GM19099 (cell line): ENCODE data around the gene SLC16A3.

Experiments used
- POLR2A ChIP-seq: IDR thresholded peaks from 3 replicates; pipeline ENCODE4 v1.6.1; 2011; ENCODE audit warnings: low read depth; ENCODE audit not compliant: insufficient read length; ENCODE audit errors: extremely low read depth

The SLC16A3 gene

DNA sequence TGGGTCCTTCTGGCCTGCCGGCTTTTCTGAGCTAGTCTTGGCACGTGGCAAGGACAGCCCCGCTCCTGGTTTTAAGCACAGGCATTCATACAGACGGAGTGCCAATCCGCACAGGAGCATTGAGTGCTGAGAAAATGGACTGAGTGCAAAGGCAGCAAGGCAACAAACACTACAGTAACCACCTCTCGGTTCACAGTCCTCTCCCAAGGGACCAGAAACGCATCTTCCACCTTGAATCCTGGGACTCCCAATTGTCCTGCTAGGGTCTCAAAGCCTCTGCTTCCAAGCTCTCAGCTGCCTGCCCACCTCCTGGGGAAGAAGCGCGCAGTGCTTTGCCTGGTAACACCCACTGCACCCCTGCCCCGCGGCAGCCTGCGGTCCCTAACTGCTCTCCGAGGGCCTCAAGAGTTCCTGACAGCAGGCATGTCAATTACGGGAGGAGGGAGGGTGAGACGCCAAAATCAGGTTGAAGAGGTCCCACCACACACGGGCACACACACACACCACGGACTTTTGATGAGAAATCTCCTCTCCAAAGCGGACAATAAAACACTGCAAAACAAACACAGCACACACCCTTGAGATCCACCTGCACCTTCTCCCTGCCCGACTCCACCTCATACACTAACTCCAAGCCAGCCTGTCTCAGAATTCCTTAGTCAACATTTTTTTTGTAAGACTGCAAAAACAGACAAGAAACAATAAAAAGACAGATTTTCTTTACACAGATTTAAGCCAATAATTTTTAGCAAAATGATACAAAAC, 15.0 kb downstream of the SLC16A3 start:
- no peak for TF ChIP-seq POLR2A

- TF ChIP-seq POLR2A = no peak
Measured at GRCh38 chr17:82244413-82245133, 15.7 kb downstream of the SLC16A3 start.

DNA sequence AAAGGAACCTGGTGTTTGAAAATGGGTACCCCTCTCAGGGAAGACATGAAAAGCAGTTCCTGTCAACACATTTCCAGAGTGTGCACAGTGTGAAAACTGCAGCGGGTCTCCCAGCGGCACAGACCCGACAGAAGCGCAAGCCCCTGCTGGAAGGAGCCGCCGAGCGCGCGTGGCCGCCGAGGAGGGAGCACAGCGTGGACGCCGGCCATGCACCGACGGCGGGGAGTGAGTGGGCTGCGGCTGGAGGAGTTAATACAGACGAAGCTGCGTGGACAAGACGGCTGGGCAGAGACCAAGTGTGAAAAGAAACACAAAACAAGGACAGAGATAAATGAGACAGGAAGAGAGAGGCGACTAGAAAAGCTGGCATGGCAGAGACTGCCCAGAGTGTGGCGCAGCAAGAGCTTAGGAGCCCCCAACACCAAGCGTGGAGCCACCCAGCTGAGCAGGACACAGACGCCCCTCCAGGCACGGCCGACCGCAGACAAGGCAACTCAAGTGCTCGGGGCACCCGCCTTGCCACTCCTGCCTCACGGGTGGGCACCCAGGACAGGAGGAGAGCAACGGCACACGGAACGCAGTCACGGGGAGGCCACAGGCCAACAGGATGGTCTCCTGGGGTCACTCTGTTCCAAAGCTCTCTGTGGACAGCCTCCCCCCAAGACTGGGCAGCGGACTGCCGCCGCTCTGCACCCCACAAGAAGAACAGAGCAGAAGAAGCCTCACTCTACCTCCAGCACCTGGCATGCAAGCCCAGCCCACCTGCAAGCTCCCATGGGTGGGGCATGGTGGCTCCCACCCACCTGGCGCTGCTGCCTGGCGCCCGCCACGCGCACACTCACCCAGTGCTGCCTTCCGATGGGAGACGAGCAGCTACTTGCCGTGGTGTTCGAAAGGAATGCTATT, 16.5 kb downstream of the SLC16A3 start:
- TF ChIP-seq POLR2A = no peak

- no peak for TF ChIP-seq POLR2A
Measured at GRCh38 chr17:82246040-82246364, 17.2 kb downstream of the SLC16A3 start.

GRCh38 chr17:82246365-82247181, 17.7 kb downstream of the SLC16A3 start:
- no peak for TF ChIP-seq POLR2A

DNA sequence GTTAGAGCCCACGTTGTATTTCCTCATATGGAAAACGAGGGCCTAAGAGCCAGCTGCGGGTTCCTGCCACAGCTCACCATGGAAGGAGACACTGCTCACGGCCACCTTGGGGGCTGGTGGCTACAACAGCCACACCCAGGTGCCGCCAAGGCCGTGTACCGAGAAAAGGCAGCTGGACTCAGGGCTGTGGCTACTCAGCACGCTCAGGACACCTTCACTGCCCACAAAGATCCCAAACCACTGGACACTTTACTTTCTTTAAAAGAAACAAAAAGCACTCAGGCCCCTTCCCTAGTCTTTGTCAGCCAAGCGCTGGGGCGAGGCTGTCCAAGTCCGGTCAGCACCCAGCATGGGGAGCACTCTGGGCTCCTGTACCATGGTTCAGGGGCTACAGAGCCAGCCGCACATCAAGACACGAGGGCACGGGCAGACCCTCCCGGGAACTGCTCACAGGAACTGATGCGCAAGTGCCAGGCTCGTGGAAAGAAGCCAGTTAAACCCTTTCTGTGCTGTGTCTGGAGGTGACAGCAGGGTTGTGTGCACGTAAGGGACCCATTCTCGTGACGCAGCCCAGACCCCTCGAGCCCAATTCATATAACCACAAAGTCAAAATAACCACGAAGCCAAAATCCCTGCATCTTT, 18.5 kb downstream of the SLC16A3 start:
- no peak for TF ChIP-seq POLR2A

GRCh38 chr17:82247856-82248671, 19.2 kb downstream of the SLC16A3 start:
- TF ChIP-seq POLR2A = no peak

DNA sequence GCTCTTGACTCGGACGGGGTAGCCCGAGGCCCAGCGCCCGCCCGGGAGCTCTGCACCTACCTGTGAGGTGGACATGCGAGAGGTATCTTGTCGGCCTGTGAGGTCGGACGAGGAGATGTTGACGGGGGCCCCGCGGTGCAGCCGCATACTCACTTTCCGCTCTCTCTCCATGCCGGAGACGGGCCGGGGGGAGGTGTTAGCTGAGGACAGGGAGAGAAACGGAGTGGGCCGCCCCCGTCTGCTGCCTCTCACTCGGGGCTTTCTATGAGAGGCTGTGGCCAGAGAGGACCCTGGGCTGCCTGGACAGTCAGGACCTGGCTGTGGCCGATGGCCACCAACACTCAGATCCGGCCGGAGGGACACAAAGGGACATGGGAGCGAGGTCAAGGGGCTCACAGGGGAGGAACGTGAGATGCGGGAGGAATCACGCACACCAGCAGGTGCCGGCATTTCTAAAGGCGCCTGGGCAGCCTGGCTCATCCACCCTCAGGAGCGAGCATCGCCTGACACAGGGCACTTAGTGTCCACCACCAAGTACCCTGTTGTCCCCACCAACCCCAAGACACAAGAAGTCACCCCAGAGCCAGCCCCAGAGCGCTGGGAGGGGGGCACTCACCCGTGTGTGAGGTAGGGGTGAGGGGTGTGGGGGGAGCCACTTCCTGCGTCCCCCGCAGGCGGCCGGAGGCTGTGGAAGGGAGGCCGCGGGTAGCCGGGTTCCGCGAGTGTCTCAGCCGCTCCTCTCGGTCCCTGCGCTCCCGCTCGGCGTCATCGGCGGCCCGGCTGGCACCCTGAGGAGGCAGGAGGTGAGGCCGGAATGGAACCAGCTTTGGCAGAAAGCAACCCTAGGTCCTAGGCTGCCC, 20.2 kb downstream of the SLC16A3 start:
- no peak for TF ChIP-seq POLR2A

DNA sequence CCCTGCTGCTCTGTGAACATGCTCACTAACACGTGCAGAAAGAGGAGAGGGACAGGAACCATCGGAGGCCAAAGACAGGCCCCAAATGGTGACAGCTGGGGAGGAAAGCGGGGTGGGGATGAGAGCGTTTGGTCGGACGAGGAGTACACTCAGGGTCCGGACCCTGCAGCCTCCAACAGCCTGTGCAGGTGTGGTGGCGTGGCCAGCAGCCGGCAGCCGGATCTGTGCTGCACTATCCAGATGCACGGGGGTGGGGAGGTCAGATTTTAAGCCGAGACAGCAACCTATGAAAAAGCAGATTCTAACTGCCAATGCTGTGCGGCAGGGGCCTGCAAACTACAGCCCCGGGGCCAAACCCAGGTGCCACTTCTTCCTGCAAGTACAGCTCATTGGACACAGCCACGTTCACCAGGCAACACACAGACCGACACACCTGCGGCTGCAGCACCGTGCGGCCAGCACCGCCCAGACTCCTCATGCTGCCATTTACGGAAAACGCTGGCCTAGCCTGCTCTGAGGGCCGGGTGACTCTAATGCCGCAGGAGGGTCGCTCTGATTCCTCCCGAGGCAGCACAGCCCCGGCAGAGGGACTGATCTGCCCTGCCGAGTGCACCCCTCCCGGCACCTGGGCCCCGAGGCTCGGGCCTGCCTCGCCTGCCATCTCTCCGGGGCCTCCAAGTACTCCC, 21.2 kb downstream of the SLC16A3 start:
- TF ChIP-seq POLR2A = no peak

- TF ChIP-seq POLR2A = no peak
Measured at GRCh38 chr17:82250868-82251500, 22.1 kb downstream of the SLC16A3 start.

DNA sequence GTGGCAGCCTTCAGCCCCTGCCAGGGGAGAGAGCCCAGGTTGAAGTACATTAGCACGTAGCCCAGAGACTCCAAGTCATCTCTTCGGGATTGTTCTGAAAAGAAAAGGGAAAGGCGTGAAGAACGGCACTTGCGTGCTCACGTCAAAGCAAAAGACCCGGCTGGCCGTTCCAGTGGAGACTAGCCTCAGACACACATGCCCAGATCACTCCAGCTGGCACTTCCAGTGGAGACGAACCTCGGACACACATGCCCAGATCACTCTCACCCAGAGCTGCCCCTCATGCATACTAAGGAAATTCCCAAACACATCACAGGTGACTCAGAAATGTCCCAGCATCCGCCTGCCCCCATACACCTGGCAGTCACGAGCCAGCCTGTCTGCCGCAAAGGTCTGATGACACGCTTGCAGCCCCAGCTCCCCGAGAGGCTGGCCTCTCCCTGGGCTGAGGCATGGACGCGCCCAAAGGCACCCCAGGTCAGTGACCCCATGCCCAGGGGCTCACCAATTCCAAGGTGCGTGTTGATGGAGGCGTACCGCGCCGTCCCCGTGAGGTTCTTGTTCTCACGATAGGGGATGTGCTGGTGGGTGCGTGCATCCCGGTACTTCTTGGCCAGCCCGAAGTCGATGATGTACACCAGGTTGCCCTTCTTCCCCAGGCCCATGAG, 23.8 kb downstream of the SLC16A3 start:
- TF ChIP-seq POLR2A = no peak
